Endothelial cell of umbilical vein (primary cell): ENCODE measurements around the gene DENR. TPM values are rescaled to one million over a fixed set of nuclear protein-coding genes. Genes with fewer than 3 reads are reported as not detected.

Experiments used
- BruUV-seq: library from RNA; stranded (reverse); fragments of 400-500 nt; replicated peaks from 2 replicates; lab custom pipeline; 2021; lab: Mats Ljungman, UMichigan
- CTCF ChIA-PET: fragments of 300-600, 350-600 bp; sonication (Branson Sonifier 250); formaldehyde crosslinking; loops from one replicate; lab custom pipeline; 2021; ENCODE audit warnings: antibody characterized with exemption, inconsistent platforms; lab: Charles Lee
- POLR2A ChIA-PET: fragments of 300-600, 350-600 bp; sonication (Branson Sonifier 250); formaldehyde crosslinking; loops from one replicate; lab custom pipeline; 2021; ENCODE audit warnings: antibody characterized with exemption, inconsistent platforms; lab: Charles Lee
- DNase-seq: peaks from one replicate; pipeline ENCODE4 v3.0.0-alpha.2; 2011; ENCODE audit warnings: low read depth, low spot score
- FAIRE-seq: peaks from 2 replicates; lab custom pipeline; 2011; peaks lifted over from hg19 to GRCh38; lab: Jason Lieb, UNC
- H2AFZ ChIP-seq: 2 replicates; pipeline ENCODE4 v1.6.0; 2012; ENCODE audit warnings: low read depth, low read length, control low read depth, inconsistent platforms
- H3K27ac ChIP-seq: 2 replicates; pipeline ENCODE4 v1.5.1; 2011; ENCODE audit warnings: low read depth, mild to moderate bottlenecking, control low read depth, low read length, moderate library complexity; ENCODE audit not compliant: insufficient read depth
- H3K27me3 ChIP-seq, 2 experiments: 2 replicates each; pipeline versions ENCODE4 v1.6.0 to v1.6.1; 2011; ENCODE audit warnings: low read length in 2 of 2, mixed read lengths in 1 of 2; ENCODE audit not compliant: control insufficient read depth in 2 of 2, insufficient read depth in 2 of 2
- H3K36me3 ChIP-seq, 2 experiments: 2 replicates in 1 of 2; 3 replicates in 1 of 2; pipeline ENCODE4 v1.5.1; 2011; ENCODE audit warnings: low read length in 2 of 2, mild to moderate bottlenecking in 1 of 2, moderate library complexity in 1 of 2; ENCODE audit not compliant: control insufficient read depth in 2 of 2, insufficient read depth in 2 of 2; ENCODE audit errors: extremely low read depth in 1 of 2
- H3K4me1 ChIP-seq: 3 replicates; pipeline ENCODE4 v1.5.1; 2011; ENCODE audit warnings: mild to moderate bottlenecking, low read length; ENCODE audit not compliant: control insufficient read depth, insufficient read depth; ENCODE audit errors: extremely low read depth
- H3K4me2 ChIP-seq: 2 replicates; pipeline ENCODE4 v1.6.1; 2011; ENCODE audit warnings: low read length, control low read depth, mixed read lengths; ENCODE audit not compliant: insufficient read depth
- H3K4me3 ChIP-seq, 3 experiments: fragments of 200-600 bp in 1 of 3; sonication (generic), shearing (Covaris generic) in 1 of 3; replicated peaks in 1 of 3; 2 replicates each; pipeline ENCODE4 v1.5.1; 2011 to 2016; ENCODE audit warnings: control low read depth in 3 of 3, low read length in 3 of 3, mild to moderate bottlenecking in 2 of 3, inconsistent platforms in 1 of 3, low read depth in 1 of 3, moderate library complexity in 1 of 3; ENCODE audit not compliant: insufficient read depth in 1 of 3
- H3K79me2 ChIP-seq: 2 replicates; pipeline ENCODE4 v1.6.0; 2012; ENCODE audit warnings: low read length, inconsistent platforms; ENCODE audit not compliant: control insufficient read depth, insufficient read depth
- H3K9ac ChIP-seq: replicated peaks from 2 replicates; pipeline ENCODE3; 2011; ENCODE audit warnings: low read length, control low read depth; ENCODE audit not compliant: insufficient read depth; ENCODE audit errors: extremely low read depth
- H3K9me1 ChIP-seq: replicated peaks from 3 replicates; pipeline ENCODE4 v1.6.0; 2011; ENCODE audit warnings: mild to moderate bottlenecking, low read length; ENCODE audit not compliant: control insufficient read depth, insufficient read depth; ENCODE audit errors: extremely low read depth
- H3K9me3 ChIP-seq: replicated peaks from 2 replicates; pipeline ENCODE4 v1.5.1; 2012; ENCODE audit warnings: low read length, inconsistent platforms; ENCODE audit not compliant: control insufficient read depth, insufficient read depth
- H4K20me1 ChIP-seq: replicated peaks from 2 replicates; pipeline ENCODE3; 2011; ENCODE audit warnings: mild to moderate bottlenecking, low read length; ENCODE audit not compliant: control insufficient read depth, insufficient read depth; ENCODE audit errors: extremely low read depth
- JUN ChIP-seq: IDR thresholded peaks from 2 replicates; pipeline ENCODE4 v1.6.1; 2011; ENCODE audit warnings: borderline replicate concordance, low read depth; ENCODE audit not compliant: insufficient read length, insufficient read depth
- dilution Hi-C: fragments of 300-500 bp; cut with MboI; formaldehyde crosslinking; loops from one replicate; pipeline ENCODE4 v1.15.0; 2019; ENCODE audit warnings: low sequenced_read_pairs; ENCODE audit not compliant: extremely low pct_ligation_motif_present
- intact Hi-C: fragments of 100-400 bp; cut with micrococcal nuclease; formaldehyde crosslinking; loops from one replicate; pipeline ENCODE4 v1.10.0; 2022
- polyA plus RNA-seq, 4 experiments: library from polyadenylated mRNA; depleted of rRNA in 3 of 4; stranded (reverse) in 3 of 4; unstranded in 1 of 4; fragments of >200 nt; gene quantifications; 2 replicates each; pipeline versions ENCODE4 v1.2.1 to v1.2.3, GENCODE V29; 2011 to 2012; ENCODE audit warnings: missing spikeins in 1 of 4
- total RNA-seq: library from RNA; stranded (reverse); gene quantifications from 2 replicates; pipeline ENCODE4 v1.2.3, GENCODE V29; 2021
- TF ChIP-seq, protein P1 (sequence below): IDR thresholded peaks from 2 replicates; pipeline ENCODE4 v1.6.1; 2011; ENCODE audit not compliant: insufficient read depth, insufficient read length
- TF ChIP-seq, protein P2 (sequence below), 2 donors: IDR thresholded peaks; 1 replicate in 1 of 2; 2 replicates in 1 of 2; pipeline ENCODE4 v1.5.1; 2011; ENCODE audit warnings: low read length in 2 of 2, mild to moderate bottlenecking in 2 of 2, moderate library complexity in 2 of 2, control low read depth in 1 of 2, inconsistent platforms in 1 of 2, low read depth in 1 of 2; ENCODE audit not compliant: insufficient read depth in 1 of 2; ENCODE audit errors: extremely low read depth in 1 of 2

DENR gene
- total and polyA plus RNA-seq, 2 donors (not counting 3 experiments of a cell fraction or from before 2014, with no cell fraction given), result 25.8 to 70.3 TPM

DNA sequence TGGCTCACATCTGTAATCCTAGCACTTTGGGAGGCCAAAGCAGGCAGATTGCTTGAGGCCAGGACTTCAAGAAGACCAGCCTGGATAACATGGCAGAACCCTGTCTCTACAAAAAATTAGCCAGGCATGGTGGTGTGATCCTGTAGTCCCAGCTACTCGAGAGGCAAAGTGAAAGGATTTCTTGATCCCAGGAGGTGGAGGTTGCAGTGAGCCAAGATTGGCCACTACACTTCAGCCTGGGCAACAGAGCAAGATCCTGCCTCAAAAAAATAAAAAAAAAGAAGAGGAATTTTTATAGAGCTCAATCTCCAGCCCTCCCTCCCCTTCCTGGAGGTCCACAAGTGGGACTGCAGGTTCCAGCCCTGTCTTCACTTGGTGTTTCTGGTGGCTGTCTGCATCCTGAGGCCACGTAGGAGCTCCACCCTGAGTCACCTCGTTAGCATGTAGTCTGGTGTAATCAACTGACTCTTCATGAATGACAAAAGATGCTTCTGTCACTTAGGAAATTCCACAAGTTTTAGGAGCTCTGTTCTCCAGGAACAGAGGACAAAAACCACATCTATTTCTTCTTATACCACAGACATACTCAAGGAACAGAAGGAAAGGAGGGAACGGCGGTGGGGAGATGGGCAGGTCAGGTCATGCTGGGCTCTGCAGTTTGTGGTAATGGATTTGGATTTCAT, 37.9 kb downstream of the DENR start:
- Histone ChIP-seq H4K20me1 (no peaks in the 10 kb centered on the region), H3K79me2 (no peaks in the 10 kb centered on the region), H3K36me3 (no peaks in the 10 kb centered on the region), H3K9ac (no peak overlapping the region), H3K9me1 (no peaks in the 10 kb centered on the region), H3K4me3 (no peak overlapping the region), H3K27ac (no peak overlapping the region), H3K4me2 (no peak overlapping the region), H3K4me1 (no peaks in the 10 kb centered on the region), H2AFZ (no peak overlapping the region), H3K27me3 (no peaks in the 10 kb centered on the region), H3K9me3 (no peaks in the 10 kb centered on the region)
- DNase-seq (no peak), FAIRE-seq (no peak)
- ChIA-PET CTCF (interaction anchor here (1.3 to 1.8 kb wide), 3 partner anchors 9 to 448 kb away, joined by 3 to 5 read pairs (median 4); no protein-coding TSS in a partner anchor), POLR2A (no interaction called here)
- no TSS peak for BruUV-seq
- TF ChIP-seq JUN, result no peak
- TF ChIP-seq, protein P1, sequence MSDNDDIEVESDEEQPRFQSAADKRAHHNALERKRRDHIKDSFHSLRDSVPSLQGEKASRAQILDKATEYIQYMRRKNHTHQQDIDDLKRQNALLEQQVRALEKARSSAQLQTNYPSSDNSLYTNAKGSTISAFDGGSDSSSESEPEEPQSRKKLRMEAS, result no peak
- dilution Hi-C loops, result no loop called here
- intact Hi-C loops, result loop anchor here (5.0 kb wide), 1 partner anchor 62 kb away; no protein-coding TSS in a partner anchor

DNA sequence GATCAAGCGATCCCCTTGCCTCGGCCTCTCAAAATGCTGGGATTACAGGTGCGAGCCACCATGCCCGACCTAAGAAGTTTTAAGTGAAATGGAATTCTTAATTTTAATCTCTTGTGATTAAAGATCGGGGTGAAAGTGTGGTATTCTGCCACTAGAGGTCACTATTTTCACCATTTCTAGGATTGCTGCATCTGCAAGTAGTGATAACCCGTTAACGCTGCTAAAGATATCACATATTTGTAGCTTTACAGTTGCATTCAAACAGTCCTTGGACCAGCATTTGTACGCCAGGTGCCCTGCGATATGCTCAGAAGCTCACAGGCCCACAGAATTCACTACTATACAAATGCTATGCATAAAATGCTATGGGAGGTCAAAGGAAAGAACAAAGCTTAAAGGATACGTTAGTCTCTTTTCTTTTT, 41.1 kb downstream of the DENR start:
- no peaks in the 10 kb centered on the region for H3K36me3 ChIP-seq
- DNase-seq (peak; percentile 75), FAIRE-seq (peak; percentile 81)
- POLR2A ChIA-PET, result no interaction called here
- H3K27me3 ChIP-seq, result no peaks in the 10 kb centered on the region
- H4K20me1 ChIP-seq, result no peaks in the 10 kb centered on the region
- TF ChIP-seq, protein P1, result no peak
- TF ChIP-seq, protein P2, sequence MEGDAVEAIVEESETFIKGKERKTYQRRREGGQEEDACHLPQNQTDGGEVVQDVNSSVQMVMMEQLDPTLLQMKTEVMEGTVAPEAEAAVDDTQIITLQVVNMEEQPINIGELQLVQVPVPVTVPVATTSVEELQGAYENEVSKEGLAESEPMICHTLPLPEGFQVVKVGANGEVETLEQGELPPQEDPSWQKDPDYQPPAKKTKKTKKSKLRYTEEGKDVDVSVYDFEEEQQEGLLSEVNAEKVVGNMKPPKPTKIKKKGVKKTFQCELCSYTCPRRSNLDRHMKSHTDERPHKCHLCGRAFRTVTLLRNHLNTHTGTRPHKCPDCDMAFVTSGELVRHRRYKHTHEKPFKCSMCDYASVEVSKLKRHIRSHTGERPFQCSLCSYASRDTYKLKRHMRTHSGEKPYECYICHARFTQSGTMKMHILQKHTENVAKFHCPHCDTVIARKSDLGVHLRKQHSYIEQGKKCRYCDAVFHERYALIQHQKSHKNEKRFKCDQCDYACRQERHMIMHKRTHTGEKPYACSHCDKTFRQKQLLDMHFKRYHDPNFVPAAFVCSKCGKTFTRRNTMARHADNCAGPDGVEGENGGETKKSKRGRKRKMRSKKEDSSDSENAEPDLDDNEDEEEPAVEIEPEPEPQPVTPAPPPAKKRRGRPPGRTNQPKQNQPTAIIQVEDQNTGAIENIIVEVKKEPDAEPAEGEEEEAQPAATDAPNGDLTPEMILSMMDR (IDR thresholded peaks at IDR 0.05; ENCODE audit: extremely low read depth in 1 of 2, insufficient read depth in 1 of 2, low read depth in 1 of 2, low read length in 2 of 2), result peak; percentile 41 to 57
- intact Hi-C loops (loop anchor here (1.0 to 5.0 kb wide), 3 partner anchors 59 to 159 kb away; no protein-coding TSS in a partner anchor), dilution Hi-C loops (no loop called here)
- no peaks in the 10 kb centered on the region for H3K79me2 ChIP-seq
- no TSS peak for BruUV-seq
- H3K4me1 ChIP-seq, result no peaks in the 10 kb centered on the region
- H3K27ac ChIP-seq, result no peak overlapping the region
- H2AFZ ChIP-seq, result peak overlapping the region; percentile 69
- H3K9me3 ChIP-seq, result no peaks in the 10 kb centered on the region
- H3K4me3 ChIP-seq, result no peak overlapping the region
- H3K9ac ChIP-seq, result no peak overlapping the region
- no peaks in the 10 kb centered on the region for H3K9me1 ChIP-seq
- no peak overlapping the region for H3K4me2 ChIP-seq
- CTCF ChIA-PET, result interaction anchor here (0.5 to 4.4 kb wide), 49 partner anchors 9 to 445 kb away, joined by 3 to 58 read pairs (median 7); partner anchors contain the start of genes ABCB9, ARL6IP4, DENR and RSRC2
